IMR-90 (cell line): ENCODE measurements around the gene FCN1. TPM values are rescaled to one million over a fixed set of nuclear protein-coding genes. Genes with fewer than 3 reads are reported as not detected.

ENCODE experiments used
- ATAC-seq: fragments of 200-7000 bp; cut with Tn5 transposase; 2 replicates; pipeline ENCODE4 v1.9.1; 2020; ENCODE audit warnings: low read depth, mild to moderate bottlenecking, moderate library complexity
- BruUV-seq: library from RNA; stranded (reverse); fragments of 400-500 nt; replicated peaks from 2 replicates; lab custom pipeline; 2021; lab: Mats Ljungman, UMichigan
- CTCF ChIA-PET: fragments of 300-600 bp; formaldehyde crosslinking; extraction: SDS; loops from one replicate; lab custom pipeline; 2021; ENCODE audit warnings: antibody characterized with exemption; lab: Yijun Ruan, JAX
- POLR2A ChIA-PET: fragments of 300-600 bp; sonication (Branson Sonifier 250); formaldehyde crosslinking; loops from one replicate; lab custom pipeline; 2022; ENCODE audit warnings: antibody characterized with exemption; ENCODE audit not compliant: unreplicated experiment; lab: Charles Lee
- DNase-seq: peaks from one replicate; pipeline ENCODE4 v3.0.0; 2013
- H2AFZ ChIP-seq: replicated peaks from 2 replicates; pipeline ENCODE3; 2013; ENCODE audit warnings: low read length, mild to moderate bottlenecking; ENCODE audit not compliant: poor library complexity
- H2AK5ac ChIP-seq: 2 replicates; pipeline ENCODE4 v1.6.1; 2013; ENCODE audit warnings: low read depth, low read length, inconsistent platforms
- H2AK9ac ChIP-seq: replicated peaks from 2 replicates; pipeline ENCODE3; 2013; ENCODE audit warnings: mild to moderate bottlenecking, low read depth, low read length, moderate library complexity; ENCODE audit not compliant: poor library complexity
- H2BK120ac ChIP-seq: 2 replicates; pipeline ENCODE4 v1.6.1; 2013; ENCODE audit warnings: low read depth, low read length, inconsistent platforms
- H2BK15ac ChIP-seq: 3 replicates; pipeline ENCODE4 v1.6.1; 2013; ENCODE audit warnings: low read depth, low read length, inconsistent platforms
- H2BK20ac ChIP-seq: 2 replicates; pipeline ENCODE4 v1.6.1; 2013; ENCODE audit warnings: low read depth, mild to moderate bottlenecking, inconsistent platforms, low read length, moderate library complexity
- H2BK5ac ChIP-seq: 2 replicates; pipeline ENCODE4 v1.6.1; 2013; ENCODE audit warnings: mild to moderate bottlenecking, low read depth, low read length, inconsistent platforms; ENCODE audit not compliant: poor library complexity, severe bottlenecking
- H3K14ac ChIP-seq: replicated peaks from 2 replicates; pipeline ENCODE4 v1.6.1; 2013; ENCODE audit warnings: low read depth, low read length, inconsistent platforms
- H3K18ac ChIP-seq: 2 replicates; pipeline ENCODE4 v1.6.1; 2013; ENCODE audit warnings: low read depth, low read length, control low read depth
- H3K23ac ChIP-seq: 2 replicates; pipeline ENCODE4 v1.6.1; 2013; ENCODE audit warnings: low read depth, low read length, inconsistent platforms
- H3K27ac ChIP-seq: 2 replicates; pipeline ENCODE4 v1.5.1; 2013; ENCODE audit warnings: mild to moderate bottlenecking, control low read depth, low read length; ENCODE audit not compliant: insufficient read depth
- H3K27me3 ChIP-seq: 2 replicates; pipeline ENCODE4 v1.6.1; 2013; ENCODE audit warnings: low read length; ENCODE audit not compliant: control insufficient read depth, insufficient read depth
- H3K36me3 ChIP-seq: 2 replicates; pipeline ENCODE4 v1.6.1; 2013; ENCODE audit warnings: low read length, mixed read lengths; ENCODE audit not compliant: control insufficient read depth, insufficient read depth
- H3K4ac ChIP-seq: 2 replicates; pipeline ENCODE4 v1.6.1; 2013; ENCODE audit warnings: low read depth, low read length, inconsistent platforms
- H3K4me1 ChIP-seq: 2 replicates; pipeline ENCODE4 v1.6.1; 2013; ENCODE audit warnings: low read length, mixed read lengths; ENCODE audit not compliant: control insufficient read depth, insufficient read depth
- H3K4me2 ChIP-seq: 2 replicates; pipeline ENCODE4 v1.6.1; 2013; ENCODE audit warnings: low read depth, mild to moderate bottlenecking, control low read depth, low read length, moderate library complexity
- H3K4me3 ChIP-seq: 2 replicates; pipeline ENCODE4 v1.5.1; 2013; ENCODE audit warnings: low read depth, mild to moderate bottlenecking, control low read depth, low read length, moderate library complexity; ENCODE audit not compliant: insufficient read depth
- H3K56ac ChIP-seq: 2 replicates; pipeline ENCODE4 v1.6.1; 2013; ENCODE audit warnings: low read length, inconsistent platforms; ENCODE audit not compliant: insufficient read depth; ENCODE audit errors: extremely low read depth
- H3K79me1 ChIP-seq, 2 experiments: 2 replicates each; pipeline ENCODE4 v1.6.1; 2013; ENCODE audit warnings: low read length in 2 of 2, inconsistent platforms in 1 of 2, low read depth in 1 of 2
- H3K9ac ChIP-seq: 2 replicates; pipeline ENCODE4 v1.6.1; 2013; ENCODE audit warnings: low read depth, low read length, control low read depth
- H3K9me1 ChIP-seq: 2 replicates; pipeline ENCODE4 v1.6.1; 2013; ENCODE audit warnings: low read length, inconsistent platforms; ENCODE audit not compliant: insufficient read depth
- H3K9me3 ChIP-seq: 2 replicates; pipeline ENCODE4 v1.6.1; 2013; ENCODE audit warnings: low read length; ENCODE audit not compliant: control insufficient read depth, insufficient read depth
- H4K20me1 ChIP-seq: 2 replicates; pipeline ENCODE4 v1.6.1; 2013; ENCODE audit warnings: low read length, inconsistent platforms; ENCODE audit not compliant: insufficient read depth
- H4K5ac ChIP-seq: 2 replicates; pipeline ENCODE4 v1.6.1; 2013; ENCODE audit warnings: mild to moderate bottlenecking, low read depth, low read length, control low read depth
- H4K8ac ChIP-seq, 2 experiments: 2 replicates each; pipeline ENCODE4 v1.6.1; 2013; ENCODE audit warnings: low read depth in 2 of 2, low read length in 2 of 2, control low read depth in 1 of 2, inconsistent platforms in 1 of 2
- H4K91ac ChIP-seq: 2 replicates; pipeline ENCODE4 v1.6.1; 2013; ENCODE audit warnings: low read depth, low read length, inconsistent platforms; ENCODE audit not compliant: insufficient read depth
- BHLHE40 ChIP-seq: fragments of 150-350 bp; IDR thresholded peaks from 2 replicates; pipeline ENCODE4 v1.6.1; 2016; ENCODE audit warnings: mild to moderate bottlenecking, low read depth, low read length
- CEBPB ChIP-seq: IDR thresholded peaks from 2 replicates; pipeline ENCODE4 v1.6.1; 2012; ENCODE audit warnings: low read depth, low read length, improper control_type of control experiment
- CHD1 ChIP-seq: IDR thresholded peaks from 2 replicates; pipeline ENCODE4 v1.6.1; 2012; ENCODE audit warnings: low read depth, low read length, improper control_type of control experiment
- FOS ChIP-seq: fragments of 150-350 bp; IDR thresholded peaks from 2 replicates; pipeline ENCODE4 v1.6.1; 2016; ENCODE audit warnings: low read depth, low read length
- MAFK ChIP-seq: IDR thresholded peaks from 2 replicates; pipeline ENCODE4 v1.6.1; 2012; ENCODE audit warnings: low read depth, low read length, improper control_type of control experiment
- MAZ ChIP-seq: IDR thresholded peaks from 2 replicates; pipeline ENCODE4 v1.6.1; 2012; ENCODE audit warnings: low read depth, mild to moderate bottlenecking, low read length, improper control_type of control experiment, moderate library complexity, borderline replicate concordance
- MXI1 ChIP-seq: IDR thresholded peaks from 2 replicates; pipeline ENCODE4 v1.6.1; 2012; ENCODE audit warnings: low read depth, mild to moderate bottlenecking, low read length, moderate library complexity, borderline replicate concordance
- NFE2L2 ChIP-seq: fragments of 150-350 bp; IDR thresholded peaks from 2 replicates; pipeline ENCODE4 v1.6.1; 2016; ENCODE audit warnings: low read depth, mild to moderate bottlenecking, low read length
- POLR2A ChIP-seq: IDR thresholded peaks from 2 replicates; pipeline ENCODE4 v1.6.1; 2012; ENCODE audit warnings: mild to moderate bottlenecking, low read depth, low read length
- RAD21 ChIP-seq: IDR thresholded peaks from 2 replicates; pipeline ENCODE4 v1.6.1; 2012; ENCODE audit warnings: low read length, improper control_type of control experiment
- RCOR1 ChIP-seq: IDR thresholded peaks from 2 replicates; pipeline ENCODE4 v1.6.1; 2012; ENCODE audit warnings: mild to moderate bottlenecking, low read length, improper control_type of control experiment; ENCODE audit not compliant: insufficient replicate concordance
- RFX5 ChIP-seq: IDR thresholded peaks from 2 replicates; pipeline ENCODE4 v1.8.0; 2012; ENCODE audit warnings: low read depth, mild to moderate bottlenecking, low read length, moderate library complexity
- SMC3 ChIP-seq: fragments of 150-350 bp; IDR thresholded peaks from 2 replicates; pipeline ENCODE4 v1.6.1; 2016; ENCODE audit warnings: low read depth, mild to moderate bottlenecking, antibody characterized with exemption, low read length, moderate library complexity
- USF2 ChIP-seq: fragments of 150-350 bp; IDR thresholded peaks from 2 replicates; pipeline ENCODE4 v1.6.1; 2017; ENCODE audit warnings: mild to moderate bottlenecking, antibody characterized with exemption, low read length, low read depth
- WGBS, 2 experiments: methylation state at CpG; one replicate each; pipeline versions ENCODE4 v1.1.5 to v1.1.7; 2013; ENCODE audit warnings: missing lambda C conversion rate in 2 of 2; ENCODE audit not compliant: insufficient read length in 1 of 2; ENCODE audit errors: extremely low coverage in 2 of 2; 5-methylcytosine and 5-hydroxymethylcytosine counted together
- dilution Hi-C: fragments of 300-500 bp; cut with HindIII; formaldehyde crosslinking; loops from one replicate; pipeline ENCODE4 v1.14.3; 2018; ENCODE audit warnings: low sequenced_read_pairs; ENCODE audit not compliant: unreplicated experiment
- in situ Hi-C: fragments of 300-500 bp; cut with MboI; formaldehyde crosslinking; loops from 3 replicates; pipeline ENCODE4 v1.14.3; 2019; ENCODE audit warnings: low sequenced_read_pairs, inconsistent platforms, mixed read lengths
- intact Hi-C: fragments of 100-400 bp; cut with micrococcal nuclease; formaldehyde crosslinking; loops from 2 replicates; pipeline ENCODE4 v1.10.0; 2022
- polyA plus RNA-seq, 3 experiments: library from polyadenylated mRNA; depleted of rRNA; stranded (reverse); fragments of >200 nt; gene quantifications; 2 replicates each; pipeline ENCODE4 v1.2.3, GENCODE V29; 2012; ENCODE audit warnings: low replicate concordance in 1 of 3
- total RNA-seq: library from RNA; depleted of rRNA; stranded (reverse); fragments of >200 nt; gene quantifications from 2 replicates; pipeline ENCODE4 v1.2.3, GENCODE V29; 2012
- TF ChIP-seq, protein P1 (sequence below): fragments of 150-350 bp; IDR thresholded peaks from 2 replicates; pipeline ENCODE4 v1.6.1; 2016; ENCODE audit warnings: low read depth, mild to moderate bottlenecking, low read length, moderate library complexity, borderline replicate concordance
- TF ChIP-seq, protein P2 (sequence below): conservative IDR thresholded peaks from 2 replicates; pipeline ENCODE4 v1.5.1; 2012; ENCODE audit warnings: mild to moderate bottlenecking, low read depth, low read length, improper control_type of control experiment

Gene FCN1
- total and polyA plus RNA-seq, 2 of the 4 experiments (the other 2 are of a cell fraction), result not detected

- no peak overlapping the region for H2BK5ac ChIP-seq
- no peak overlapping the region for H2BK15ac ChIP-seq
- peaks cover 44% of the 10 kb centered on the region for H3K27me3 ChIP-seq
- no peaks in the 10 kb centered on the region for H4K20me1 ChIP-seq
- no peak overlapping the region for H4K5ac ChIP-seq
- WGBS, 2 experiments, result 82% methylated on average over 11 of the region's 13 CpGs; no CpG with 5 or more reads in 1 of the 2 experiments
- no peak overlapping the region for H3K23ac ChIP-seq
- ATAC-seq (no peak), DNase-seq (no peak)
- no peak overlapping the region for H3K56ac ChIP-seq
- BruUV-seq, result no TSS peak
- CTCF ChIA-PET, result no interaction called here
- no peak overlapping the region for H3K18ac ChIP-seq
- no peaks in the 10 kb centered on the region for H3K36me3 ChIP-seq
- dilution Hi-C loops (no loop called here), in situ Hi-C loops (no loop called here), intact Hi-C loops (no loop called here)
- TF ChIP-seq POLR2A (no peak), FOS (no peak), BHLHE40 (no peak), SMC3 (no peak), MXI1 (no peak), NFE2L2 (no peak), RAD21 (no peak), MAZ (no peak), CHD1 (no peak), CEBPB (no peak), USF2 (no peak), RFX5 (no peak), RCOR1 (no peak), MAFK (no peak)
- TF ChIP-seq, protein P1, sequence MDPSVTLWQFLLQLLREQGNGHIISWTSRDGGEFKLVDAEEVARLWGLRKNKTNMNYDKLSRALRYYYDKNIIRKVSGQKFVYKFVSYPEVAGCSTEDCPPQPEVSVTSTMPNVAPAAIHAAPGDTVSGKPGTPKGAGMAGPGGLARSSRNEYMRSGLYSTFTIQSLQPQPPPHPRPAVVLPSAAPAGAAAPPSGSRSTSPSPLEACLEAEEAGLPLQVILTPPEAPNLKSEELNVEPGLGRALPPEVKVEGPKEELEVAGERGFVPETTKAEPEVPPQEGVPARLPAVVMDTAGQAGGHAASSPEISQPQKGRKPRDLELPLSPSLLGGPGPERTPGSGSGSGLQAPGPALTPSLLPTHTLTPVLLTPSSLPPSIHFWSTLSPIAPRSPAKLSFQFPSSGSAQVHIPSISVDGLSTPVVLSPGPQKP, result no peak
- TF ChIP-seq, protein P2, sequence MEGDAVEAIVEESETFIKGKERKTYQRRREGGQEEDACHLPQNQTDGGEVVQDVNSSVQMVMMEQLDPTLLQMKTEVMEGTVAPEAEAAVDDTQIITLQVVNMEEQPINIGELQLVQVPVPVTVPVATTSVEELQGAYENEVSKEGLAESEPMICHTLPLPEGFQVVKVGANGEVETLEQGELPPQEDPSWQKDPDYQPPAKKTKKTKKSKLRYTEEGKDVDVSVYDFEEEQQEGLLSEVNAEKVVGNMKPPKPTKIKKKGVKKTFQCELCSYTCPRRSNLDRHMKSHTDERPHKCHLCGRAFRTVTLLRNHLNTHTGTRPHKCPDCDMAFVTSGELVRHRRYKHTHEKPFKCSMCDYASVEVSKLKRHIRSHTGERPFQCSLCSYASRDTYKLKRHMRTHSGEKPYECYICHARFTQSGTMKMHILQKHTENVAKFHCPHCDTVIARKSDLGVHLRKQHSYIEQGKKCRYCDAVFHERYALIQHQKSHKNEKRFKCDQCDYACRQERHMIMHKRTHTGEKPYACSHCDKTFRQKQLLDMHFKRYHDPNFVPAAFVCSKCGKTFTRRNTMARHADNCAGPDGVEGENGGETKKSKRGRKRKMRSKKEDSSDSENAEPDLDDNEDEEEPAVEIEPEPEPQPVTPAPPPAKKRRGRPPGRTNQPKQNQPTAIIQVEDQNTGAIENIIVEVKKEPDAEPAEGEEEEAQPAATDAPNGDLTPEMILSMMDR, result no peak
- H2BK20ac ChIP-seq, result no peak overlapping the region
- H2AK5ac ChIP-seq, result no peak overlapping the region
- H3K79me1 ChIP-seq, result no peaks in the 10 kb centered on the region
- no peak overlapping the region for H2AK9ac ChIP-seq
- no peak overlapping the region for H4K8ac ChIP-seq
- POLR2A ChIA-PET, result no interaction called here
- no peaks in the 10 kb centered on the region for H3K9me3 ChIP-seq
- H3K4me3 ChIP-seq, result no peak overlapping the region
- H4K91ac ChIP-seq, result no peak overlapping the region
- no peak overlapping the region for H3K14ac ChIP-seq
- H3K4me1 ChIP-seq, result no peaks in the 10 kb centered on the region
- H2BK120ac ChIP-seq, result no peak overlapping the region
- H3K27ac ChIP-seq, result no peak overlapping the region
- H3K9me1 ChIP-seq, result no peaks in the 10 kb centered on the region
- H2AFZ ChIP-seq, result no peak overlapping the region
- no peak overlapping the region for H3K9ac ChIP-seq
- no peak overlapping the region for H3K4ac ChIP-seq
- H3K4me2 ChIP-seq, result no peak overlapping the region
These were observed 36.4 kb downstream of the FCN1 start for GRCh38 chr9:134881313-134881670.
